GM19351 (cell line): ENCODE measurements around the gene USP25.

Experiments
- ATAC-seq: cut with Tn5 transposase; IDR thresholded peaks from one replicate; pipeline ENCODE4 v1.9.1; 2021; ENCODE audit warnings: mild to moderate bottlenecking, moderate library complexity; ENCODE audit not compliant: unreplicated experiment

Gene USP25

GRCh38 chr21:15761507-15762100 lies 31.8 kb downstream of the USP25 start:
- no peak for ATAC-seq

DNA sequence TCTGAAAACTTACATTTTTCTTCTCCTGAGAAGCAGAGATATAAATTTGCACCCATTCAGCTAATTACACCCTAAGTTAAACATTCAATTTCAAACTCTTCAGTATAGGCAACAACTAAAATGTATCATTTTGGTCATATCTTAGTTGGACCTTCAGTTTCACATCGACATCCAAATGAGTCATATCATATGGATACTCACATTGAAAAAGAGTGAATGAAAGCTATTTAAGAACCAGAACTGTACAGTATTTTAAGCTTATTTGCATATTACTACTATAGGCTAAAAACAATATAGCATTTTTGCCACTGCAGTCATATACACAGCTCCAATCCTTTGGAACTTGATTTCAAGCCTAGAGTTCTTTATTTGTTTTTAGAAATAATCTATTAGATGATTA lies 33.6 kb downstream of the USP25 start:
- peak; percentile 50 for ATAC-seq

GRCh38 chr21:15764878-15765277 lies 35.1 kb downstream of the USP25 start:
- no peak for ATAC-seq

DNA sequence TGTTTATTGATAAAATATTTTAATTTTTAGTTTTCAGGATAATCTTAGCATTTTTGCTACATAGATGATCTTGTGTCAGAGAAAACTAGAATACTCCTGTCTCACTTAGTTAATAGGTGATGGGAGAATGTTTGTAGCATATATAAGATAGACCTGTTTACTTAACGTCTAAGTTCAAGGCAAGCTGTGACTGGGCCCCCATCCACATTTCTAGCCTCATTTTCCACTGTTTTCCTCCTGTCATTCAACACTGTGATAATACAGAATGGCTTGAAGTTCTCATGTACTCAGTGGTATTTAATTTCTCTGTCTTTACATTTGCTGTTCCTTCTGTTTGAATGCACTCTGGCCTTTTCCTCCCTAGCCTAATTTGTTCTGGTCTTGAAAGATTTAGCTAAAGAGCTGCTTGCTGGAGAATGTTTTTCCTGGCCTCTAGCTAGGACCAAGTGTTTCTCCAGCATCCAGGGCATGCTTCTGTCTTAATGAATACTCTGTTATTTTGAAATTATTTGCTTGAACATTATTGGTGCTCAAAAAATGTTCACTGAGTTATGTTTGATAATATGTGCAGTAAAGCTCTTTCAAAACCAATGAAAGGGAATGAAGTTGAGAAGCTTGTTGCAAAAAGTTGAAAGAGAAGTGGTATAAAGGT lies 37.3 kb downstream of the USP25 start:
- ATAC-seq = no peak

- ATAC-seq = no peak
Observed at GRCh38 chr21:15768045-15768601, 38.3 kb downstream of the USP25 start.

DNA sequence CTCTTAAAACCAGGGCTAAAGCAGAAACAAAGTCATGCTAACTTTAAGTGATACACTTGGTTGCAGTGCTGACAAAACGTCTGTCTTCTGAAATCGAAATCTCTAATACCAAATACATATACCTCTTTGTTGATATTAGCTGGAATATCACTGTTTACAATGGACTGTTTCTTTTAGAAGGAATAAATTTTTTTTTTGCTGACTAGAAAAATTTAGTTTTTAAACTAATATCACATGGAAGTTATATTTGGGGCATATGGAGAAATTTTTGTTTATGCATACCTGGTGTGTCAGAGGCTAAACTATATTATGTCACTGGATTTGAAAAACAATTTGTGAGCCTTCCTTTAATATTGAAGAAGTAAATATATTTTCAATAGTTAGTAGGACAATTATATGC lies 39.1 kb downstream of the USP25 start:
- no peak for ATAC-seq

GRCh38 chr21:15771311-15771710 lies 41.5 kb downstream of the USP25 start:
- no peak for ATAC-seq

DNA sequence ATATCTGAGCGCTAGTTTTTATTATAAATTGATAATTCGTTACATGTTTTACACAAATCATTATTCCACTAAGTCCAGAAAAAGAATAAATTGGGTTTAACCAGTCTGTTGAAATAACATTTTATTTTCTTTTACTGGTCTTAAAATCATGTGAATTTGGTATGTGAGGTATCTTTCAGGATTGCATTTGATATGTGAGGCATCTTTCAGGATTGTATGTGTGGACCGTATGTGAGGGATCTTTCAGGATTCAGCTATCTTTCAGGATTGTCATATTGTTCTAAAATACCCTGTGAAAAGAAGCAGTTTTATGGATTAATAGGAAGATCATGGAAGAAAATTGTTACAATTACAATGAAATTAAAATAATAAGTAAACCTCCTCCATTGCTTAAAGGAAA lies 42.9 kb downstream of the USP25 start:
- no peak for ATAC-seq

DNA sequence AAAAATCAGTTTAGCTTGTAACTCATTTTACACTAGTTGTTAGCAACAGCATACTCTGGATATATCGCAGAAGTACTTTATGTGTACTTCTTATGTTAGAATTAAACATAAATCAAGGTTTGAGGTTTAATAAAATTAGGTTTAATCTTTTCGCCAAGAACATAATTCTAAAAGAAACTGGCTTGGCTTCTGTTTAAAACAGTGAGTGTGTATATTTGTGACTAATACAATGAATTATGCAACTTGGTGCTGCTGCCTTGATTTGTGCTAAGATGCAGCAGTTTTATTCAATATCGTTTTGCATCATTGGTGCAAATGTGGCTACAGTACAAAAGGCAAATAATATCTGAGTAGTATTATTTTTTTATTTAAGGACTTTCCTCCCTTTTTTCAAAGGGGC lies 44.8 kb downstream of the USP25 start:
- no peak for ATAC-seq

DNA sequence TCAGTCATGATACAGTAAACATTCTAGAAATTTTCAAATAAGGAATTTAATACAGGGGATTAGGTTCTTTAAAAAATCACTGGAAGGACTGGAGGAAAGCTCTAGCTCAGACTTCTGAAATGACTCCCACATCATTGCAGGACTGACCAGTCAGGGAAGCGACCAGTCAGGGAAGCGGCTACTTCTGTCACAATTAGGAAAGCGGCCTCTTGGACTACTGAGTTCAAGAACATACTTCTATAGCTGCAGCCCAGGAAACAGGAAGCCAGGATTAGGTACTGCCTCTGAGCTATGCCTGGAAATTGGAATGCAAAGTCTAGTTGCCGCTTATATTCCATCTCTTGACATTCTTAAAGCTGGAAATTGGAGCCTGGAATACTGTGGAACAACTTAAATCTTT lies 45.5 kb downstream of the USP25 start:
- no peak for ATAC-seq

- no peak for ATAC-seq
Observed at GRCh38 chr21:15775981-15776380, 46.2 kb downstream of the USP25 start.

GRCh38 chr21:15776818-15777217 lies 47.0 kb downstream of the USP25 start:
- ATAC-seq = no peak

DNA sequence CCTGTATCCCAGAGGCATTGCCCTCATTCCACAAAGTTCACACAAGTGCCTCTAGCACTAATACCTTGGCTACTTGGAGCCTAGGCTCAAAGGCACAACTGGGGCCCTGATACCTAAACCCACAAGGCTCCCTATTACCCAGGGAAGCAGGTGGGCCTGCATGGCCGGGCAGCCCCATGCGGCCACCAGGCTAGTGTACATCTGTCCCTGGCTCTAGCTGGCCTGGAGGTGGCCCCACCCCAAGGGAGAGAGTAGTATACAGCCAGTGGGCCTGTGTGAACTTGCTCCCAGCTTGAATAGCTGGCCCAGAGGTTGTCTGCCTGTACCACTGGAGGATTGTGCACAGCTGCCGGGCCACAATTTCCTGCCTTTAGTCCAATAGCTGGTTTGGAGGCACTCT lies 52.2 kb downstream of the USP25 start:
- no peak for ATAC-seq

DNA sequence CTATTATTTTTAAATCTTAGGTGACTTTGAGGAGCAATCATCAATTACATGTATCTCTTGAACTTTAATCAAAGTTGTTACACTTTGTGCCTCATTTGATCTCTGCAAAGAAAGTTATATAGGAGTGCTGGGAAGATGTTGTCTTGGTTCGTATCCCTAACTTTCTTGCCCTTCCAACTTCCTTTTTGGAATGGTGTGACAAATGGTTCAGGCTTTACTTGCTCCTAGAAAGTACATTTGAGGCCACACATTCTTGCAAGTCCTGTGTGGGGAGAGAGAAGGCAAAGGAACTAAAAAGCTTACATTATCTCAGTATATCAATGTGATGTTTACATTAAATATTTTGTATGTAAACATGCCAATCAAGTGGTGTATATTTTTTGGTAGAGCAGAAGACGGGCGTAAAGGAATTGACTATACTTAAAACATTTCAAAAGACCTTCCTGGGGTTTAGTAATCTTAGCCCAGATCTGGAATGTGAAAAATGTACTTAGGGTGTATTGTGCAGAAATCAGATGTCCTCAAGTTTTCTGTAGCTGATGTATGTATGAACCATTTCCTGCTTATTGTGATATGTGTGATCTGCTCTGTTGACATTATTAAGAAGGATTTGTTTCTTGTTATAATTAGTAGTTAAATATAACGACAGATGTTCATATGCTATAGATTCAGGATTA lies 59.2 kb downstream of the USP25 start:
- no peak for ATAC-seq

GRCh38 chr21:15793109-15793508 lies 63.3 kb downstream of the USP25 start:
- no peak for ATAC-seq

GRCh38 chr21:15793550-15794235 lies 63.9 kb downstream of the USP25 start:
- ATAC-seq = no peak

- ATAC-seq = no peak
Observed at GRCh38 chr21:15794277-15794912, 64.6 kb downstream of the USP25 start.

- no peak for ATAC-seq
Observed at GRCh38 chr21:15795533-15795932, 65.8 kb downstream of the USP25 start.

- no peak for ATAC-seq
Observed at GRCh38 chr21:15797577-15798363, 68.0 kb downstream of the USP25 start.

GRCh38 chr21:15801352-15801863 lies 71.6 kb downstream of the USP25 start:
- no peak for ATAC-seq
